NOMO-1 treated with dmso at 0.1 percent for 144 hours (cell line): ENCODE results near the gene BTF3.

Source experiments
- DNase-seq: peaks from one replicate; lab custom pipeline; 2025; ENCODE audit not compliant: unreplicated experiment; lab: John Stamatoyannopoulos, UW

Gene BTF3

GRCh38 chr5:73522989-73523388 is 24.7 kb downstream of the BTF3 start:
- DNase-seq: no peak

GRCh38 chr5:73523861-73524260 is 25.6 kb downstream of the BTF3 start:
- no peak for DNase-seq

GRCh38 chr5:73525606-73526203 is 27.5 kb downstream of the BTF3 start:
- DNase-seq: no peak

GRCh38 chr5:73528248-73528647 is 30.0 kb downstream of the BTF3 start:
- no peak for DNase-seq

GRCh38 chr5:73529081-73529480 is 30.8 kb downstream of the BTF3 start:
- no peak for DNase-seq

- DNase-seq: no peak
Observed at GRCh38 chr5:73531356-73531755, 33.1 kb downstream of the BTF3 start.

GRCh38 chr5:73532195-73532594 is 34.0 kb downstream of the BTF3 start:
- DNase-seq: no peak

GRCh38 chr5:73534011-73534644 is 35.9 kb downstream of the BTF3 start:
- no peak for DNase-seq

- DNase-seq: no peak
Observed at GRCh38 chr5:73534971-73535370, 36.7 kb downstream of the BTF3 start.

GRCh38 chr5:73539730-73540129 is 41.5 kb downstream of the BTF3 start:
- no peak for DNase-seq

GRCh38 chr5:73540192-73540591 is 42.0 kb downstream of the BTF3 start:
- DNase-seq: no peak

- DNase-seq: no peak
Observed at GRCh38 chr5:73542020-73542419, 43.8 kb downstream of the BTF3 start.

GRCh38 chr5:73544429-73545402 is 46.5 kb downstream of the BTF3 start:
- no peak for DNase-seq

GRCh38 chr5:73545403-73545779 is 47.1 kb downstream of the BTF3 start:
- no peak for DNase-seq

- DNase-seq: no peak
Observed at GRCh38 chr5:73550016-73550415, 51.8 kb downstream of the BTF3 start.

GRCh38 chr5:73552642-73553041 is 54.4 kb downstream of the BTF3 start:
- DNase-seq: no peak
